Lower leg skin (tissue), 4 donors: ENCODE measurements around the gene FILIP1L. TPM values are rescaled to one million over a fixed set of nuclear protein-coding genes. Genes with fewer than 3 reads are reported as not detected.

Experiments used
- DNase-seq, 2 donors: peaks; one replicate each; pipeline ENCODE4 v3.0.0-alpha.2; 2019; ENCODE audit warnings: low spot score in 2 of 2
- H3K4me3 ChIP-seq: fragments of 200-600 bp; sonication (generic); 2 replicates; pipeline ENCODE4 v1.5.1; 2017; ENCODE audit warnings: mild to moderate bottlenecking, low read depth; ENCODE audit not compliant: poor library complexity, severe bottlenecking
- CTCF ChIP-seq, 3 donors: fragments of 450-650 bp; IDR thresholded peaks; one replicate each; pipeline ENCODE4 v1.5.1; 2016; ENCODE audit warnings: antibody characterized with exemption in 3 of 3, mild to moderate bottlenecking in 3 of 3, moderate library complexity in 2 of 3
- POLR2A ChIP-seq, 2 donors: fragments of 450-650 bp; IDR thresholded peaks; one replicate each; pipeline ENCODE4 v1.6.1; 2016 to 2017; ENCODE audit warnings: antibody characterized with exemption in 2 of 2, mild to moderate bottlenecking in 1 of 2, moderate library complexity in 1 of 2
- WGBS, 2 donors: methylation state at CpG; one replicate each; pipeline ENCODE4 v1.1.5; 2018; 5-methylcytosine and 5-hydroxymethylcytosine counted together
- intact Hi-C: fragments of 100-400 bp; cut with DNase I; formaldehyde crosslinking; loops from one replicate; pipeline ENCODE4 v1.15.0; 2023; ENCODE audit warnings: low total_unique reads
- total RNA-seq, 4 donors: library from RNA; depleted of rRNA; stranded (reverse); fragments of >200 nt; gene quantifications; one replicate each; pipeline ENCODE4 v1.1.0, GENCODE V29; 2016

The FILIP1L gene
- total RNA-seq, 4 donors from 2014 or later: 17.5 to 33.9 (median 22.1) TPM

GRCh38 chr3:100003609-100004503 is 110.4 kb downstream of the FILIP1L start:
- intact Hi-C loops: no loop called here
- no peak for DNase-seq
- 89 to 97% methylated on average over 4 of the region's 4 CpGs for WGBS, 2 donors
- no peak overlapping the region for H3K4me3 ChIP-seq
- TF ChIP-seq CTCF (IDR thresholded peaks at IDR 0.05) (no peak), POLR2A (IDR thresholded peaks at IDR 0.05) (no peak)

GRCh38 chr3:100002599-100003350 is 111.5 kb downstream of the FILIP1L start:
- DNase-seq: peak in 1 of 2 donors; percentile 47
- intact Hi-C loops: no loop called here
- no peak for TF ChIP-seq POLR2A (IDR thresholded peaks at IDR 0.05)
- no peak for TF ChIP-seq CTCF (IDR thresholded peaks at IDR 0.05)
- WGBS, 2 donors: 53 to 55% methylated on average over 4 of the region's 4 CpGs
- no peak overlapping the region for H3K4me3 ChIP-seq

- intact Hi-C loops: no loop called here
- no peak for TF ChIP-seq POLR2A (IDR thresholded peaks at IDR 0.05)
- no peak for TF ChIP-seq CTCF (IDR thresholded peaks at IDR 0.05)
- DNase-seq: peak in 1 of 2 donors; percentile 72
- no peak overlapping the region for H3K4me3 ChIP-seq
- 49 to 51% methylated on average over 8 of the region's 8 CpGs for WGBS, 2 donors
Observed at GRCh38 chr3:100001526-100002270, 112.6 kb downstream of the FILIP1L start.

- no peak for DNase-seq
- intact Hi-C loops: no loop called here
- TF ChIP-seq POLR2A (IDR thresholded peaks at IDR 0.05) (no peak), CTCF (IDR thresholded peaks at IDR 0.05) (no peak)
- 53 to 58% methylated on average over 3 of the region's 3 CpGs for WGBS, 2 donors
- no peak overlapping the region for H3K4me3 ChIP-seq
Observed at GRCh38 chr3:100001083-100001482, 113.2 kb downstream of the FILIP1L start.

GRCh38 chr3:99999536-99999935 is 114.8 kb downstream of the FILIP1L start:
- H3K4me3 ChIP-seq: no peak overlapping the region
- intact Hi-C loops: no loop called here
- WGBS, 2 donors: 83 to 85% methylated on average over 2 of the region's 2 CpGs
- no peak for DNase-seq
- no peak for TF ChIP-seq CTCF (IDR thresholded peaks at IDR 0.05)
- no peak for TF ChIP-seq POLR2A (IDR thresholded peaks at IDR 0.05)
